ENCODE data around the gene ABCG5.

The ABCG5 gene

GRCh38 chr2:43838560-43839267 is at the start of gene ABCG5, which contains the start of gene ABCG8:
Gene ABCG5 (minus strand): TSS chr2:43838839. CDS start chr2:43838679, 160 bp downstream.
Gene ABCG8 (plus strand): TSS chr2:43838971. CDS start chr2:43839054, 83 bp downstream.
- DNase-seq = no peak

GRCh38 chr2:43887176-43887575 is 48.5 kb upstream of the ABCG5 start:
- no peak for DNase-seq

DNA sequence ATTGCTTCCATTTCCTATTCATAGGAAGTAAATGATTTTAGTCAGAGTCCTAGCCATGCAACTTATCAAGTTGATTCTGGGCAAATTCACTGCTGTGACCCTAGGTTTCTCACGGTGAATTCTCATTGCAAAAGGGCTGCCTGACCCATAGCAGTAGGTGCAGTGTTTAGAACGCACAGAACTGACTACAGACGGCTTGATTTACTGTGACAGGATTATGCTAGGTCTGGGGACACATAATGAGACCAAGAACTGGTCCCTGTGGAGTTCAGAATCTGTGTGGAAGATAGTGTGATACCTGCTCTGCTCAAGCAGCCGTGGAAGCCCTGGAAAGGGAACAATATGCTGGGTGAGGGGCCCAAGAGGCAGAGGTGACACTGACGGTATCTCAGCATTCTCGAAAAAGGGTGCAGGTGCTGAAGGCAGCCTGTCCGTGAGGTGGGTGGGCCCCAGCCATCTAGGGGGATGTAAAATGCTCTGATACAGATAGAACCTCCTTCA is 46.5 kb upstream of the ABCG5 start:
- no peak for DNase-seq

- no peak for DNase-seq
Observed at GRCh38 chr2:43884689-43885088, 46.0 kb upstream of the ABCG5 start.

DNA sequence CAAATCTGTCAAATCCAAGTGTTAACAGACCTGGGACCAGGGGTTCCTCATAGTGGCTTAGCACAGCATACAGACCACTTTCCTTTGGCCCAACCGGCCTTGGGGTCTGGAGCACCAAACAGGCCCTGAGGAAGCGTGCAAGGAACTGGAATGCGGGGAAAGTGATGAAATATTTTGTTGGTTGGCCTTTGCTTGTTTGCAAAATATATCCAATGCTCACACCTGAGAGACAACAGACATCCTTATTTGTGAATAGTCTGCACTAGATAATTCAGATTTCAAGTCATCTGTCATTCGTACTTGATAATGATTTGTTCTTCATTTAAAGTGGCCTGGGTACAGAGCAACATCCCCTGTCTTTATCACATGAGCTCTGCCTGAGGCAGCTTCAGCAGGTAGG is 43.7 kb upstream of the ABCG5 start:
- DNase-seq = no peak

- no peak for DNase-seq
Observed at GRCh38 chr2:43880952-43881351, 42.3 kb upstream of the ABCG5 start.

- DNase-seq = no peak
Observed at GRCh38 chr2:43880471-43880870, 41.8 kb upstream of the ABCG5 start.

GRCh38 chr2:43879261-43879660 is 40.6 kb upstream of the ABCG5 start:
- no peak for DNase-seq

DNA sequence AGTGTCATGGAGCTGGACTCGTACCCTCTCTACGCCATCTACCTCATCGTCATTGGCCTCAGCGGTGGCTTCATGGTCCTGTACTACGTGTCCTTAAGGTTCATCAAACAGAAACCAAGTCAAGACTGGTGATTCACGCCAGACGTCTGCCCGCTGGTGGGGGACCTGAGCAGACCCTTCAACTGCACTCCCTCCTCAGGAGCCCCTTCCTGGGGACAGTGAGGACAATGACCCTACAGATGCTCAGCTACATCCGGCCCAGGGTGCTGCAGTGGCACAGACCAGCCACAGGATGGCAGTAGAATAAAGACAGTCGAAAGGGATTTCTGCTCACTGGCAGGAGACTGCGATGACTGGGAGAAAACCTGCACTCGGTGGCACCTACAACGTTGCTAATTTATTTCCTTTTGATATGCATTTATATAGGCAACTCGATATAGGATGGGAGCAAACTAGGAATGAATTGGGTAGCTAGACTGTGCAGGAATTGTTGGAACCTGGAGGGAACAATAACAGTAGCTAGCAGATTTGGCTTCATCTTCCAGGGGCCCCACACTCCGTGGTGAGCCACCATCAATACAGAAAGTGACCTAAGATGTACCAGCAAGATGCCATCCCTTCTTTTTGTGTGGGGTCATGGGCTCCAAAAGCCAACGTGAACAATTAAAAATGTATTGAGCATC is 39.3 kb upstream of the ABCG5 start:
- DNase-seq = peak; percentile 4

GRCh38 chr2:43874776-43875451 is 36.3 kb upstream of the ABCG5 start:
- no peak for DNase-seq

DNA sequence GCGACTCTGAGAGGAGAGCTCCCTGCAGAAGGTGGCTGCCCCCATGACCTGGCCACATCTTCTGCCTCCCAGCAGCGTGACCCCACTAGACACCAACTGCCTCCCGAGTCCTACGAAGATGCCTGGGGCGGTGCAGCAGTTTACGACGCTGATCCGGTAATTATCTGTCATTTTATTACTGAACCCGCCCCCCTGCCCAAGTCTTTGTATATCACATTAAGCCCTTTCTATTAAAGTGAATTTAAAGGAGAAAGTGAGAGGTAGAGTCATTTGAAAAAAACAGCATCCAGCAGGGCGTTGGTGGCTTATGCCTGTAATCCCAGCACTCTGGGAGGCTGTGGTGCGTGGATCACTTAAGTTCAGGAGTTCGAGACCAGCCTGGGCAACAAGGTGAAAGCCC is 33.5 kb upstream of the ABCG5 start:
- DNase-seq = no peak

GRCh38 chr2:43855292-43855691 is 16.7 kb upstream of the ABCG5 start:
- DNase-seq = no peak

DNA sequence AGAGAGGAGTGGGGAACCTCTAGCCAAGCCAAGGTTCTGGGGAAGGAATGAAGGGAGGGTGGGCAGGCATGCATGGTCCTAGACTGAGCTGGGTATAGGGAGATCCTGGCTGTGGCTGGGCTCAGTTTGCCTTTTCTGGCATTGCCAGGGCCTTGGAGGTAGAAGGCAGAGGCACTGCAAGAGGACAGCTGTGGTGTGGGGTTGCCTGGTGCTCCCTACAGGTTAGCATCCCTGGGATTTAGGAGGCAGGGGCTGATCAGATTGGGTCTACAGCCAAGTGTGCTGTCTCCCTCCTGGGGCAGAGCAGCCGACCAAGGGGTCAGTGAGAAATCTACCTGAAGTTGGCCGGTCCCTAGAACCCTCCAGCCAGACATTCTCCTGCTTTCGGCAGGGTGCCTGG is 16.0 kb upstream of the ABCG5 start:
- no peak for DNase-seq

DNA sequence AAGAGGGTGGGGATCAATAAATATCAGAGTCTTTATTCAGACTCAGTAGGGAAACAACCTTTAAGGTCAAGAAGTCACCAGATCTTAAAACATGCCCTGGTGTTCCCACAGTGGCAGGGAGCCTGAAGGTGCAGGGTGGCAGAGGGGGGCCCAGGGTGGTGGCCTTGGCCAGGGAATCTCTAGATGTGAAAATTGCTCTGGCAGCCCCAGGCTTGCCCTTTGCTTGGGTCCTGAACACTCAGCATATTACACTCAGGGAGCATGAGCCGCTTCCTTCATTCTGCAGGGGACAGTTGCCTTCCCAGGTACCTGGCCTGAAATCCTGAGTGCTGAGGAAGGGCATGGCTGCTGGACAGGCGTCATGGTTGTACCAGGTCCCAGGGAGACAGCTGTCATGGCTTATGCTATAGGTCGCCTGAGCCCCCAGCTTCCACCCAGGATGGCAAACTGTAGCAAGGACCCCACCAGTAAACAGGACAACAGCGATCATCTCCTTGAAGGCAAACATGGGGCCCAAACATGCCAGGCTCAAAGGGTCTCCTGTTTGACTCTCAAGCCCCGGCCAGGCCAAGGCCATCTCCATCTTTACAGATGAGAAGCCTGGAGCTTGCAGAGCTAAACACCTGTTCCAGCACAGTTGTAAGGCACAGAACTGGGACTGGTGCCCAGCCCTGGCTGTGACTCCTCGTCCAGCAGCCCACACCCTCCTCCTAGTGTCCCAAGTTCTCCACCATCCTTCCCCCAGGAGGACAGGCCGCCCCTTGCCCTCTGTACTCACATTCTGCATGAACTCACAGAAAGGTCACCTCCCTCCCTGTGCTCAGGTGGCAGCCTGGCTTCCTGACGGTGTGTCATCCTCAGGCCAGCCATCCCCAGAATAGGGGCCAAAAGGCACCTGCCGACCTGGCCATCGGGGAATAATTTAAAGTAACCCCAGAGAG is 14.8 kb upstream of the ABCG5 start:
- no peak for DNase-seq

- no peak for DNase-seq
Observed at GRCh38 chr2:43852196-43852730, 13.6 kb upstream of the ABCG5 start.

DNA sequence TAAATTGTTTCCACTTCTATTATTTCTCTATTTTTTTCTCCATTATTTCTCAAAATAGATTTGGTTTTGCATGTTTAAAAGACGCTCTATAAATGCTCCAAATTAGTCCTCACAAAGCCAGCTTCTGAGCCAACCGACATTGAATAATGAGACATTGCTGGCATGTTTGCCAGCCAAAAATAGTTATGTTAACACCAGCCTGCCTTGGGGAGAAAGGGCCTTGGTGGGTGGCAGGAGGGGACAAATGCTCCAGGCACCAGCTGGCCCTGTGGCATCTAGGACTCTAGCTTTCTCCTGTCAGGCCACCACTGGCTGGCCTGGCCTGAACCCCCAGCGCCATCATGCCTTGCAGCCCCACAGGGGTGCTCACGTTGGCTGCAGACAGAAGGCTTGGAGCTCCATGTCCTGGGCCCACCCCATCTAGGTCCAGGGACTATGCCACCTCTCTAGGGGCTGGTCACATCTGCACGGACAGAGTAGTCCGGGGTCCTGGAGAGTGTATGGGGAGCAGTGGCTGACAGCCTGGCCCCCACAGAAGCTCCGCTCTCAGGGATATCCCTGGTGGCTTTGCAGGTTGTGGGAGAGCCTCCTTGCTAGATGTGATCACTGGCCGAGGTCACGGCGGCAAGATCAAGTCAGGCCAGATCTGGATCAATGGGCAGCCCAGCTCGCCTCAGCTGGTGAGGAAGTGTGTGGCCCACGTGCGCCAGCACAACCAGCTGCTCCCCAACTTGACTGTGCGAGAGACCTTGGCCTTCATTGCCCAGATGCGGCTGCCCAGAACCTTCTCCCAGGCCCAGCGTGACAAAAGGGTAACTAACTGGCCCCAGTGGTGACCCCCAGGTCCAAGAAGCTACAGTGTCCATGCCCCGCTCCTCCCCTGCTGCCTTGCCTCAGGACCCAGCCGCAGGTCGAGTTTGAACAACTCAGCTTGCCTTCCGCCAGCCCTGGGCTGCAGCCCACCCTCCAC is 12.7 kb upstream of the ABCG5 start:
- no peak for DNase-seq

- no peak for DNase-seq
Observed at GRCh38 chr2:43848214-43848613, 9.6 kb upstream of the ABCG5 start.

DNA sequence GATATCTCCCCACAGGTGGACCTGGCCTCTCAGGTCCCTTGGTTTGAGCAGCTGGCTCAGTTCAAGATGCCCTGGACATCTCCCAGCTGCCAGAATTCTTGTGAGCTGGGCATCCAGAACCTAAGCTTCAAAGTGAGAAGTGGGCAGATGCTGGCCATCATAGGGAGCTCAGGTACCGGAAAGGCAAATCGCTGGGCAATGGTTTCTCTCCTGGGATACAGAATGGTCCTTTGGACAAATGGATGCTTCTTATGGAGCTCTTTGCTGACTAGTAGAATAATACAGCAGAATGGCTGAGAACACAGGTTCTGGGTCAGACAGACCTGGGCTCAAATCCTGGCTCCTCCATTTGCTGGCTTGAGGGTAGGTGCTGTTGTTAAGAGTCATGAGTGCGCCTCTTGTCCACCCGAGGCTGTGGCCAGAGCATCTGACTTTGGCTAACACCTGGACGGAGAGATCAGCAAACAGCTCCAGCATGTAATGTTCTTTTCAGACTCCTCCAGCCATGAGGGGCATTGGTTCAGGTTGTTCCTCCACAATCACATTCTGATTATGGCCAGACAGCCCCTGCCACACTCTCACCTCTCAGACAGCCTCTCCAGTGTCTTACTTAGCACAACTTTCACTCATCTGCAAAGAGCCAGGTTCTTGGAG is 7.6 kb upstream of the ABCG5 start:
- DNase-seq = no peak

DNA sequence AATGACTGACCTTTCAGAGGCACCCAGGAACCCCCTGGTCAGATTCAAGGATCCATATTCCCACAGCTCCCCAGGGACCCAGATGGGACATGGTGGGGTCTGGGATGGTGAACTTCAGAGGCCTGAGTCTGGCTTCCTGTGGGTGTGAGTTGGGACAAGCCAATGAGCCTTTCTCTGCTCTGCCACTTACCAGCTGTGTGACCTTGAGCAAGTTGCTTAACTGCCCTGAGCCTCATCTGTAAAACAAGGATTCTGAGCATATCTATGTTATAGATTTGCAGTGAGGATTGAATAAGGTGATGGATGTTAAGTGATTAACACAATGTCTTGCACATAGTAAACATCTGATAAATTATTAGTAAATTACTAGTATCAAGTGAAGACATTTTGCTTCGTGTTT is 6.5 kb upstream of the ABCG5 start:
- DNase-seq = no peak

DNA sequence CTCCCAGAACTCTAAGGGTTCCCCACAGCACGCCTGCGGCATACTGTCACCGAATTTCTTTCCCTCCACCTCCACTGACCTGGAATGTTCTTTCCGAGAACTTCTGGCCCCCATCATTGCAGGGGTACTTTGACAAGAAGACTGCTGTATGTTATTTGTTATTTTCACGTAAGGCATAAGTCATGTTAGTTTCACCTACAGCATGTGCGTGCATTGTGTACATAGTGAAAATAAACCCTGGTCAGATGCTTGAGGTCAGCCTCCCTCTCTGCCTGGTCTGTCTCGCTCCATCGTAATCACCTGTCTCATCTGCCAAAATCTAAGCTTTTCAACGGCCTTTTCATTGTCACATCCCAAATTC is 4.2 kb upstream of the ABCG5 start:
- DNase-seq = no peak

Measured in GF-D8 (cell line).